GM12878 (cell line): Measurements from ENCODE around the gene SYTL4. TPM values are rescaled to one million over a fixed set of nuclear protein-coding genes. Genes with fewer than 3 reads are reported as not detected.

Experiments
- ATAC-seq: fragments of 200-7000 bp; cut with Tn5 transposase; 3 replicates; pipeline ENCODE4 v1.9.1; 2020; ENCODE audit warnings: mild to moderate bottlenecking, moderate library complexity
- BruUV-seq: library from RNA; stranded (reverse); fragments of 400-500 nt; replicated peaks from 2 replicates; lab custom pipeline; 2021; lab: Mats Ljungman, UMichigan
- CTCF ChIA-PET: fragments of 300-600 bp; sonication (Branson Sonifier 250); formaldehyde crosslinking; extraction: SDS; loops from one replicate; lab custom pipeline; 2021; ENCODE audit warnings: inconsistent platforms; lab: Yijun Ruan, JAX
- POLR2A ChIA-PET: fragments of 350-600 bp; formaldehyde crosslinking; extraction: SDS; loops from one replicate; lab custom pipeline; 2021; ENCODE audit warnings: inconsistent platforms; lab: Charles Lee
- RAD21 ChIA-PET: fragments of 300-600 bp; sonication (Branson Sonifier 250); formaldehyde crosslinking; loops from one replicate; lab custom pipeline; 2023; ENCODE audit warnings: antibody characterized with exemption; ENCODE audit not compliant: unreplicated experiment; lab: Charles Lee
- SMC1A ChIA-PET: fragments of 300-600 bp; sonication (Branson Sonifier 250); formaldehyde crosslinking; loops from one replicate; lab custom pipeline; 2023; ENCODE audit not compliant: unreplicated experiment, uncharacterized antibody; lab: Charles Lee
- DNase-seq: peaks from one replicate; pipeline ENCODE4 v3.0.0-alpha.2; 2011; ENCODE audit warnings: low read depth, low spot score
- FAIRE-seq: peaks from 3 replicates; lab custom pipeline; 2011; peaks lifted over from hg19 to GRCh38; lab: Jason Lieb, UNC
- H2AFZ ChIP-seq: 2 replicates; pipeline ENCODE4 v1.6.0; 2011; ENCODE audit warnings: low read depth, low read length, control low read depth; ENCODE audit not compliant: control insufficient read depth
- H3K27ac ChIP-seq: 2 replicates; pipeline ENCODE4 v1.5.1; 2011; ENCODE audit warnings: control low read depth; ENCODE audit not compliant: control insufficient read depth, insufficient read depth
- H3K27me3 ChIP-seq, 2 experiments: replicated peaks in 1 of 2; 2 replicates each; pipeline versions ENCODE4 v1.6.0 to v1.6.1; 2011; ENCODE audit warnings: low read length in 1 of 2; ENCODE audit not compliant: control insufficient read depth in 2 of 2, insufficient read depth in 2 of 2
- H3K36me3 ChIP-seq, 2 experiments: 2 replicates each; pipeline ENCODE4 v1.5.1; 2011; ENCODE audit warnings: low read length in 1 of 2; ENCODE audit not compliant: control insufficient read depth in 2 of 2, insufficient read depth in 2 of 2
- H3K4me1 ChIP-seq: 2 replicates; pipeline ENCODE4 v1.6.1; 2011; ENCODE audit warnings: mild to moderate bottlenecking, low read length, moderate library complexity, mixed read lengths; ENCODE audit not compliant: control insufficient read depth, insufficient read depth
- H3K4me2 ChIP-seq: 2 replicates; pipeline ENCODE4 v1.6.0; 2011; ENCODE audit warnings: control low read depth; ENCODE audit not compliant: control insufficient read depth, insufficient read depth
- H3K4me3 ChIP-seq: fragments of 200-600 bp; sonication (generic); 2 replicates; pipeline ENCODE4 v1.5.1; 2016
- H3K79me2 ChIP-seq: 2 replicates; pipeline ENCODE4 v1.6.0; 2011; ENCODE audit warnings: low read length; ENCODE audit not compliant: control insufficient read depth, insufficient read depth
- H3K9ac ChIP-seq: 2 replicates; pipeline ENCODE4 v1.8.0; 2011; ENCODE audit warnings: low read length, control low read depth, mixed read lengths; ENCODE audit not compliant: control insufficient read depth, insufficient read depth
- H3K9me3 ChIP-seq: replicated peaks from 3 replicates; pipeline ENCODE4 v1.5.1; 2011; ENCODE audit warnings: mild to moderate bottlenecking, low read length; ENCODE audit not compliant: control insufficient read depth, insufficient read depth
- H4K20me1 ChIP-seq: 2 replicates; pipeline ENCODE4 v1.6.0; 2011; ENCODE audit not compliant: control insufficient read depth, insufficient read depth
- BACH1 ChIP-seq: fragments of 450-650 bp; IDR thresholded peaks from 2 replicates; pipeline ENCODE4 v1.6.1; 2017; ENCODE audit warnings: mild to moderate bottlenecking, borderline replicate concordance
- CEBPZ ChIP-seq: fragments of 150-350 bp; IDR thresholded peaks from 2 replicates; pipeline ENCODE4 v1.6.1; 2016; ENCODE audit warnings: low read depth, low read length
- DPF2 ChIP-seq: fragments of 450-650 bp; IDR thresholded peaks from 2 replicates; pipeline ENCODE4 v1.6.1; 2017; ENCODE audit warnings: mild to moderate bottlenecking
- IKZF1 ChIP-seq: fragments of 450-650 bp; conservative IDR thresholded peaks from 2 replicates; pipeline ENCODE4 v1.6.1; 2017; ENCODE audit warnings: antibody characterized with exemption, mild to moderate bottlenecking
- IKZF2 ChIP-seq, 2 experiments: fragments of 450-650 bp; IDR thresholded peaks; 2 replicates each; pipeline ENCODE4 v1.6.1; 2017; ENCODE audit warnings: mild to moderate bottlenecking in 2 of 2, moderate library complexity in 2 of 2
- JUNB ChIP-seq: IDR thresholded peaks from 2 replicates; pipeline ENCODE4 v1.6.1; 2016; ENCODE audit warnings: antibody characterized with exemption, mild to moderate bottlenecking
- JUND ChIP-seq: IDR thresholded peaks from 2 replicates; pipeline ENCODE4 v1.6.1; 2012; ENCODE audit warnings: low read depth, mild to moderate bottlenecking, low read length, improper control_type of control experiment, moderate library complexity
- KDM1A ChIP-seq: fragments of 200-600 bp; sonication (generic); IDR thresholded peaks from 2 replicates; pipeline ENCODE4 v1.6.1; 2016; ENCODE audit warnings: borderline replicate concordance
- MTA2 ChIP-seq: fragments of 450-650 bp; IDR thresholded peaks from 2 replicates; pipeline ENCODE4 v1.6.1; 2016; ENCODE audit warnings: low read depth, mild to moderate bottlenecking, moderate library complexity
- NFYB ChIP-seq: IDR thresholded peaks from 2 replicates; pipeline ENCODE4 v1.6.1; 2011; ENCODE audit warnings: low read depth, mild to moderate bottlenecking, low read length, improper control_type of control experiment, moderate library complexity; ENCODE audit not compliant: insufficient read depth
- NR2C2 ChIP-seq: IDR thresholded peaks from 2 replicates; pipeline ENCODE4 v1.6.1; 2011; ENCODE audit warnings: borderline replicate concordance, low read depth; ENCODE audit not compliant: control insufficient read depth, insufficient read length
- NRF1 ChIP-seq: conservative IDR thresholded peaks from 2 replicates; pipeline ENCODE4 v1.6.1; 2011; ENCODE audit warnings: mild to moderate bottlenecking, low read depth, low read length, improper control_type of control experiment
- POU2F2 ChIP-seq: IDR thresholded peaks from 3 replicates; pipeline ENCODE4 v1.6.1; 2011; ENCODE audit warnings: low read depth, mild to moderate bottlenecking, low read length, borderline replicate concordance
- SIX5 ChIP-seq: IDR thresholded peaks from 2 replicates; pipeline ENCODE4 v1.6.1; 2011; ENCODE audit warnings: mild to moderate bottlenecking, low read depth, low read length, moderate library complexity; ENCODE audit not compliant: severe bottlenecking
- SMC3 ChIP-seq: IDR thresholded peaks from 2 replicates; pipeline ENCODE4 v1.6.1; 2011; ENCODE audit warnings: low read length, improper control_type of control experiment, borderline replicate concordance
- SRF ChIP-seq, 2 experiments: IDR thresholded peaks; 2 replicates each; pipeline ENCODE4 v1.6.1; 2011; ENCODE audit warnings: low read depth in 2 of 2, low read length in 2 of 2, mild to moderate bottlenecking in 1 of 2, moderate library complexity in 1 of 2
- TAF1 ChIP-seq: IDR thresholded peaks from 2 replicates; pipeline ENCODE4 v1.6.1; 2011; ENCODE audit warnings: mild to moderate bottlenecking, low read depth, low read length, borderline replicate concordance
- ZBED1 ChIP-seq: IDR thresholded peaks from 2 replicates; pipeline ENCODE4 v1.6.1; 2016; ENCODE audit warnings: borderline replicate concordance
- ZBTB11 ChIP-seq: fragments of 450-650 bp; formaldehyde crosslinking; IDR thresholded peaks from 2 replicates; pipeline ENCODE4 v1.5.0; 2022; ENCODE audit warnings: mild to moderate bottlenecking, missing genetic modification characterization
- WGBS: methylation state at CpG from one replicate; pipeline ENCODE4 v1.1.6; 2016; ENCODE audit warnings: low lambda C conversion rate; ENCODE audit not compliant: insufficient replicate concordance, insufficient coverage; ENCODE audit errors: missing lambda C conversion rate; 5-methylcytosine and 5-hydroxymethylcytosine counted together
- in situ Hi-C: fragments of 300-500 bp; cut with MboI; formaldehyde crosslinking; loops from 9 replicates; pipeline ENCODE4 v1.14.3; 2018; ENCODE audit warnings: mixed read lengths
- intact Hi-C: fragments of 100-400 bp; cut with micrococcal nuclease; formaldehyde crosslinking; loops from one replicate; pipeline ENCODE4 v1.14.2; 2022; ENCODE audit not compliant: unreplicated experiment
- polyA plus RNA-seq, 11 experiments: library from polyadenylated mRNA; depleted of rRNA in 4 of 11; unstranded in 6 of 11; stranded (reverse) in 5 of 11; fragments of >200 nt; fragmentation: Nextera tagmentation in 4 of 11; fragmentation: Illumina TruSeq in 1 of 11; extraction: Ambion mirVana in 4 of 11; extraction: Trizol in 1 of 11; gene quantifications; 1 replicate in 1 of 11; 2 replicates in 10 of 11; pipeline versions ENCODE4 v1.2.1 to v1.2.3, GENCODE V29; 2011 to 2016; ENCODE audit warnings: inconsistent platforms in 2 of 11, missing spikeins in 2 of 11, low read depth in 1 of 11
- total RNA-seq, 4 experiments: library from RNA; depleted of rRNA in 3 of 4; stranded (reverse); fragments of >200 nt in 3 of 4; fragmentation: Illumina TruSeq in 1 of 4; extraction: Trizol in 1 of 4; gene quantifications; 2 replicates each; pipeline versions ENCODE4 v1.2.1 to v1.2.3, GENCODE V29; 2013 to 2021

The SYTL4 gene
- total and polyA plus RNA-seq, 10 of the 15 experiments (the other 5 are each of a cell fraction or from before 2014, with no cell fraction given): 0.07 to 0.74 (median 0.19) TPM; not detected in 2

GRCh38 chrX:100645106-100645505 lies 86.8 kb downstream of the SYTL4 start:
- Histone ChIP-seq H3K36me3 (no peaks in the 10 kb centered on the region), H3K79me2 (no peaks in the 10 kb centered on the region), H4K20me1 (no peaks in the 10 kb centered on the region), H3K27me3 (no peaks in the 10 kb centered on the region; a peak in 1 of 4 replicates), H3K9ac (no peak overlapping the region), H3K4me1 (no peaks in the 10 kb centered on the region), H3K4me3 (no peak overlapping the region)
- 0% methylated on average over 4 of the region's 4 CpGs for WGBS
- FAIRE-seq (no peak), ATAC-seq (no peak), DNase-seq (no peak)
- no TSS peak for BruUV-seq
- RAD21 ChIA-PET: no interaction called here
- in situ Hi-C loops (no loop called here), intact Hi-C loops (no loop called here)
- SMC1A ChIA-PET: no interaction called here
- no peak for TF ChIP-seq SRF (IDR thresholded peaks at IDR 0.05; ENCODE audit: low read depth in 2 of 2, low read length in 2 of 2)
- TF ChIP-seq CEBPZ: no peak
- no peak for TF ChIP-seq NFYB
- TF ChIP-seq JUND: no peak
- no peak for TF ChIP-seq IKZF2 (IDR thresholded peaks at IDR 0.05)
- no peak for TF ChIP-seq SMC3
- no peak for TF ChIP-seq MTA2
- no peak for TF ChIP-seq SIX5
- no peak for TF ChIP-seq ZBTB11 (CRISPR knock-in tag)
- TF ChIP-seq DPF2: no peak
- TF ChIP-seq IKZF1: no peak
- TF ChIP-seq JUNB: no peak
- TF ChIP-seq ZBED1: no peak
- no peak for TF ChIP-seq KDM1A
- no peak for TF ChIP-seq NRF1
- no peak for TF ChIP-seq TAF1
- no peak for TF ChIP-seq BACH1
- no peak for TF ChIP-seq POU2F2
- no peak for TF ChIP-seq NR2C2
- TF ChIP-seq, all 136 proteins: peak for 0
- Histone ChIP-seq H3K27ac (no peak overlapping the region), H3K4me2 (no peak overlapping the region), H3K9me3 (no peaks in the 10 kb centered on the region), H2AFZ (no peak overlapping the region)
- ChIA-PET POLR2A (no interaction called here), CTCF (interaction anchor here (1.1 kb wide), 1 partner anchor 277 kb away, joined by 3 read pairs; no protein-coding TSS in a partner anchor)
